ENCODE measurements around the gene MOGAT2. TPM values are rescaled to one million over a fixed set of nuclear protein-coding genes. Genes with fewer than 3 reads are reported as not detected.

The MOGAT2 gene
- total RNA-seq, 2 donors from 2014 or later: not detected

GRCh38 chr11:75691804-75692203, 25.8 kb upstream of the MOGAT2 start:
- TF ChIP-seq CTCF (IDR thresholded peaks at IDR 0.05): no peak
- Histone ChIP-seq H3K27ac (no peak overlapping the region), H3K27me3 (replicated peaks; ENCODE audit: insufficient read depth) (no peaks in the 10 kb centered on the region), H3K4me1 (ENCODE audit: control insufficient read depth in 1 of 2, low read depth in 2 of 2) (no peaks in the 10 kb centered on the region), H3K9me3 (no peaks in the 10 kb centered on the region), H3K4me3 (no peak overlapping the region), H3K36me3 (no peaks in the 10 kb centered on the region)
- no peak for DNase-seq (ENCODE audit: low spot score)
- ATAC-seq (ENCODE audit: insufficient number of reproducible peaks, low FRiP score, low read depth): no peak

GRCh38 chr11:75697906-75698581, 19.6 kb upstream of the MOGAT2 start:
- no peaks in the 10 kb centered on the region for H3K36me3 ChIP-seq
- ATAC-seq (ENCODE audit: insufficient number of reproducible peaks, low FRiP score, low read depth): no peak
- TF ChIP-seq CTCF (IDR thresholded peaks at IDR 0.05): no peak
- H3K4me3 ChIP-seq: no peak overlapping the region
- no peaks in the 10 kb centered on the region for H3K9me3 ChIP-seq
- H3K27me3 ChIP-seq (replicated peaks; ENCODE audit: insufficient read depth): no peaks in the 10 kb centered on the region
- no peak for DNase-seq (ENCODE audit: low spot score)
- H3K27ac ChIP-seq: no peak overlapping the region
- no peaks in the 10 kb centered on the region for H3K4me1 ChIP-seq (ENCODE audit: control insufficient read depth in 1 of 2, low read depth in 2 of 2)

GRCh38 chr11:75700940-75701339, 16.7 kb upstream of the MOGAT2 start:
- ATAC-seq (ENCODE audit: insufficient number of reproducible peaks, low FRiP score, low read depth) (no peak), DNase-seq (ENCODE audit: low spot score) (no peak)
- H3K27ac ChIP-seq: no peak overlapping the region
- H3K4me1 ChIP-seq (ENCODE audit: control insufficient read depth in 1 of 2, low read depth in 2 of 2): no peaks in the 10 kb centered on the region
- H3K36me3 ChIP-seq: no peaks in the 10 kb centered on the region
- no peak for TF ChIP-seq CTCF (IDR thresholded peaks at IDR 0.05)
- H3K27me3 ChIP-seq (replicated peaks; ENCODE audit: insufficient read depth): no peaks in the 10 kb centered on the region
- H3K4me3 ChIP-seq: no peak overlapping the region
- H3K9me3 ChIP-seq: no peaks in the 10 kb centered on the region

- Histone ChIP-seq H3K9me3 (no peaks in the 10 kb centered on the region), H3K4me3 (no peak overlapping the region), H3K27ac (no peak overlapping the region), H3K4me1 (ENCODE audit: control insufficient read depth in 1 of 2, low read depth in 2 of 2) (no peaks in the 10 kb centered on the region), H3K27me3 (replicated peaks; ENCODE audit: insufficient read depth) (no peaks in the 10 kb centered on the region), H3K36me3 (no peaks in the 10 kb centered on the region)
- no peak for TF ChIP-seq CTCF (IDR thresholded peaks at IDR 0.05)
- DNase-seq (ENCODE audit: low spot score) (no peak), ATAC-seq (ENCODE audit: insufficient number of reproducible peaks, low FRiP score, low read depth) (no peak)
Measured at GRCh38 chr11:75703695-75704237, 13.9 kb upstream of the MOGAT2 start.

- Histone ChIP-seq H3K27me3 (replicated peaks; ENCODE audit: insufficient read depth) (no peaks in the 10 kb centered on the region), H3K9me3 (no peaks in the 10 kb centered on the region), H3K27ac (no peak overlapping the region), H3K4me3 (no peak overlapping the region), H3K36me3 (no peaks in the 10 kb centered on the region), H3K4me1 (ENCODE audit: control insufficient read depth in 1 of 2, low read depth in 2 of 2) (no peaks in the 10 kb centered on the region)
- no peak for TF ChIP-seq CTCF (IDR thresholded peaks at IDR 0.05)
- DNase-seq (ENCODE audit: low spot score) (no peak), ATAC-seq (ENCODE audit: insufficient number of reproducible peaks, low FRiP score, low read depth) (no peak)
Measured at GRCh38 chr11:75705541-75705940, 12.1 kb upstream of the MOGAT2 start.
